Gastrocnemius medialis (tissue), 4 donors: ENCODE data around the gene FBXL17. TPM values are rescaled to one million over a fixed set of nuclear protein-coding genes. Genes with fewer than 3 reads are reported as not detected.

Source experiments
- ATAC-seq, 2 donors: fragments of 150-250 bp; one replicate each; pipeline ENCODE4 v1.9.1; 2016
- DNase-seq, 2 donors: peaks; one replicate each; pipeline ENCODE4 v3.0.0-alpha.2; 2019
- H3K27ac ChIP-seq, 4 donors: fragments of 200-600 bp; sonication (generic); 1 replicate in 1 of 4; 2 replicates in 3 of 4; pipeline ENCODE4 v1.5.1; 2016 to 2018; ENCODE audit warnings: mild to moderate bottlenecking in 2 of 4, moderate library complexity in 1 of 4
- H3K27me3 ChIP-seq, 3 donors: fragments of 200-600 bp; sonication (generic) in 2 of 3; 1 replicate in 1 of 3; 2 replicates in 2 of 3; pipeline versions ENCODE4 v1.5.1 to v1.6.0; 2016 to 2019; ENCODE audit warnings: mild to moderate bottlenecking in 1 of 3, moderate library complexity in 1 of 3
- H3K36me3 ChIP-seq, 2 donors: fragments of 200-600 bp; sonication (generic) in 1 of 2; one replicate each; pipeline ENCODE4 v1.5.1; 2017 to 2018
- H3K4me1 ChIP-seq, 2 donors: fragments of 200-600 bp; sonication (generic) in 1 of 2; one replicate each; pipeline ENCODE4 v1.5.1; 2016 to 2017; ENCODE audit warnings: mild to moderate bottlenecking in 2 of 2
- H3K4me3 ChIP-seq, 4 donors: fragments of 200-600 bp; sonication (generic) in 3 of 4; 1 replicate in 1 of 4; 2 replicates in 3 of 4; pipeline ENCODE4 v1.5.1; 2016 to 2019; ENCODE audit warnings: mild to moderate bottlenecking in 2 of 4
- H3K9me3 ChIP-seq, 3 donors: fragments of 200-600 bp; sonication (generic) in 2 of 3; 1 replicate in 1 of 3; 2 replicates in 2 of 3; pipeline ENCODE4 v1.5.1; 2016 to 2019
- CTCF ChIP-seq, 5 experiments: fragments of 450-650 bp in 3 of 5; fragments of 200-600 bp in 2 of 5; sonication (generic) in 2 of 5; IDR thresholded peaks in 4 of 5; conservative IDR thresholded peaks in 1 of 5; 1 replicate in 4 of 5; 2 replicates in 1 of 5; pipeline ENCODE4 v1.5.1; 2016 to 2019; ENCODE audit warnings: antibody characterized with exemption in 5 of 5, mild to moderate bottlenecking in 3 of 5, moderate library complexity in 3 of 5
- POLR2A ChIP-seq, 2 donors: fragments of 450-650 bp; IDR thresholded peaks; one replicate each; pipeline ENCODE4 v1.6.1; 2017; ENCODE audit warnings: antibody characterized with exemption in 2 of 2, mild to moderate bottlenecking in 2 of 2, moderate library complexity in 2 of 2
- in situ Hi-C, 4 donors: fragments of 200-750 bp; cut with MboI; loops; one replicate each; pipeline versions ENCODE4 v1.15.0 to v1.8.0; 2017; ENCODE audit warnings: low sequenced_read_pairs in 4 of 4
- intact Hi-C: fragments of 100-400 bp; cut with DNase I; formaldehyde crosslinking; loops from one replicate; pipeline ENCODE4 v1.15.1; 2023; ENCODE audit warnings: low total_unique reads
- total RNA-seq, 4 donors: library from RNA; depleted of rRNA; stranded (reverse); fragments of >200 nt; gene quantifications; one replicate each; pipeline versions ENCODE4 v1.1.0 to v1.2.3, GENCODE V29; 2016

The FBXL17 gene
- total RNA-seq, 4 donors from 2014 or later = 23.3 to 33.4 (median 26.9) TPM

- TF ChIP-seq CTCF (IDR thresholded peaks at IDR 0.05 in 4 of 5, conservative IDR thresholded peaks at IDR 0.05 in 1 of 5) = no peak
- TF ChIP-seq POLR2A (IDR thresholded peaks at IDR 0.05) = no peak
- Histone ChIP-seq H3K27me3 (no peaks in the 10 kb centered on the region), H3K36me3 (no peaks in the 10 kb centered on the region), H3K9me3 (no peaks in the 10 kb centered on the region), H3K27ac (no peak overlapping the region), H3K4me3 (no peak overlapping the region), H3K4me1 (no peaks in the 10 kb centered on the region)
- in situ Hi-C loops (no loop called here), intact Hi-C loops (no loop called here)
- DNase-seq (no peak), ATAC-seq (no peak)
Observed at GRCh38 chr5:107930891-107931290, 451.0 kb downstream of the FBXL17 start.

GRCh38 chr5:107930092-107930491, 451.8 kb downstream of the FBXL17 start:
- intact Hi-C loops = no loop called here
- H3K4me3 ChIP-seq = no peak overlapping the region
- TF ChIP-seq CTCF (IDR thresholded peaks at IDR 0.05 in 4 of 5, conservative IDR thresholded peaks at IDR 0.05 in 1 of 5) (no peak), POLR2A (IDR thresholded peaks at IDR 0.05) (no peak)
- in situ Hi-C loops = no loop called here
- H3K4me1 ChIP-seq = no peaks in the 10 kb centered on the region
- DNase-seq (no peak), ATAC-seq (no peak)
- H3K27ac ChIP-seq = no peak overlapping the region
- H3K27me3 ChIP-seq = no peaks in the 10 kb centered on the region
- H3K9me3 ChIP-seq = no peaks in the 10 kb centered on the region
- no peaks in the 10 kb centered on the region for H3K36me3 ChIP-seq

- ATAC-seq = no peak
Observed at GRCh38 chr5:107929080-107929479, 452.8 kb downstream of the FBXL17 start.

GRCh38 chr5:107926121-107926520, 455.8 kb downstream of the FBXL17 start:
- H3K9me3 ChIP-seq = no peaks in the 10 kb centered on the region
- no peak overlapping the region for H3K27ac ChIP-seq
- no peak for TF ChIP-seq POLR2A (IDR thresholded peaks at IDR 0.05)
- no peak for TF ChIP-seq CTCF (IDR thresholded peaks at IDR 0.05 in 4 of 5, conservative IDR thresholded peaks at IDR 0.05 in 1 of 5)
- no peak overlapping the region for H3K4me3 ChIP-seq
- H3K27me3 ChIP-seq = no peaks in the 10 kb centered on the region
- ATAC-seq = no peak
- no peaks in the 10 kb centered on the region for H3K36me3 ChIP-seq
- H3K4me1 ChIP-seq = no peaks in the 10 kb centered on the region
- intact Hi-C loops = no loop called here
- DNase-seq = no peak
- in situ Hi-C loops = no loop called here

More at GRCh38 chr5:107929080-107929479, 452.8 kb downstream of the FBXL17 start:
- no peaks in the 10 kb centered on the region for H3K36me3 ChIP-seq
- no peak overlapping the region for H3K27ac ChIP-seq
- in situ Hi-C loops = no loop called here
- no peaks in the 10 kb centered on the region for H3K9me3 ChIP-seq
- no peak overlapping the region for H3K4me3 ChIP-seq
- H3K27me3 ChIP-seq = no peaks in the 10 kb centered on the region
- intact Hi-C loops = no loop called here
- no peak for DNase-seq
- H3K4me1 ChIP-seq = no peaks in the 10 kb centered on the region
- TF ChIP-seq CTCF (IDR thresholded peaks at IDR 0.05 in 4 of 5, conservative IDR thresholded peaks at IDR 0.05 in 1 of 5) (no peak), POLR2A (IDR thresholded peaks at IDR 0.05) (no peak)

- H3K27ac ChIP-seq = no peak overlapping the region
- DNase-seq = no peak
- TF ChIP-seq CTCF (IDR thresholded peaks at IDR 0.05 in 4 of 5, conservative IDR thresholded peaks at IDR 0.05 in 1 of 5) (no peak), POLR2A (IDR thresholded peaks at IDR 0.05) (no peak)
- H3K9me3 ChIP-seq = no peaks in the 10 kb centered on the region
- no peaks in the 10 kb centered on the region for H3K36me3 ChIP-seq
- intact Hi-C loops (no loop called here), in situ Hi-C loops (no loop called here)
- no peaks in the 10 kb centered on the region for H3K27me3 ChIP-seq
- no peak for ATAC-seq
- no peaks in the 10 kb centered on the region for H3K4me1 ChIP-seq
- H3K4me3 ChIP-seq = no peak overlapping the region
Observed at GRCh38 chr5:107925200-107925599, 456.7 kb downstream of the FBXL17 start.
